Pulmonary artery endothelial cell (primary cell): Measurements from ENCODE around the gene KIF21A. TPM values are rescaled to one million over a fixed set of nuclear protein-coding genes. Genes with fewer than 3 reads are reported as not detected.
"Not testable (repeated sequence)": the region's sequence is repeated elsewhere in the genome, so short reads cannot be mapped to it uniquely, and the experiment has no call there.

Source experiments
- DNase-seq: peaks from one replicate; pipeline ENCODE4 v3.0.0-alpha.2; 2011; ENCODE audit warnings: low read depth, low spot score
- total RNA-seq: library from RNA; depleted of rRNA; stranded (reverse); fragments of >200 nt; gene quantifications from 2 replicates; pipeline ENCODE4 v1.2.3, GENCODE V29; 2014

The KIF21A gene
- total RNA-seq, 1 donor from 2014 or later, result 9.1 TPM

DNA sequence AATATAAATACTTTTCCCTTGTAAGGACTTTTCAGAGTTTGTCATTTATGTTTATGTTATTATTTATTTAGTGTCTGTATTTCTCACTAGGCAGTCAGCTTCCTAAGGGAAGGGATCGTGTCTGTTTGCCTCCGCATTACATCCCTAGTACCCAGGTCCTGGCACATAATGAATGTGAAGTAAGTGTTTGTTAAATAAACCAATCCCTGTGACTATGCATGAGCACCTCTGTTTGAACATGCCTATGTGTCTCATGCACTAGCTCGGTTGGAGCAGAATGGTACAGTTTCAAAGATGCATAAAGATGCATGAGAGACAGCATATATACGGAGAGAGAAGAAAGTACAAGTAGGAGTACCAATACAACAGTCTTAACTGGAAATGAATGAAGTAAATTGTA, 99.3 kb downstream of the KIF21A start:
- no peak for DNase-seq

DNA sequence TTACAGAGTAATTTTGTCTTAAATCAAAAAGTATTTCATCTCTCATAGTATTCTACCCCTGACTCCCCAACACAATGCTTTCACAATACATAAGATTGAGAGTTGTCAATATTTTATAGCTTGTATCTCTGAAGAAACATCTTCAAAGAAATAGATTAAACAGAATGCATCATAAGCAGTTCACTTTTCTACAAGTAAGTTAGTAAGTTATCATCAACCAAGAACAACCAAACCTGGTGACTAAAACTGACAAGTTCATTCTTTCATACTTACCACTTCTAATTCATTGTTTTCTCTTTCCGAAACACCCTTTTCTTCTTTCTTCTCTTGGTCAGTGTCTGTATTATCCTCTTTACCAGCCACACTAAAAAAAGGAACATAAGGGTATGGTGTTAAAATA, 101.2 kb downstream of the KIF21A start:
- no peak for DNase-seq

DNA sequence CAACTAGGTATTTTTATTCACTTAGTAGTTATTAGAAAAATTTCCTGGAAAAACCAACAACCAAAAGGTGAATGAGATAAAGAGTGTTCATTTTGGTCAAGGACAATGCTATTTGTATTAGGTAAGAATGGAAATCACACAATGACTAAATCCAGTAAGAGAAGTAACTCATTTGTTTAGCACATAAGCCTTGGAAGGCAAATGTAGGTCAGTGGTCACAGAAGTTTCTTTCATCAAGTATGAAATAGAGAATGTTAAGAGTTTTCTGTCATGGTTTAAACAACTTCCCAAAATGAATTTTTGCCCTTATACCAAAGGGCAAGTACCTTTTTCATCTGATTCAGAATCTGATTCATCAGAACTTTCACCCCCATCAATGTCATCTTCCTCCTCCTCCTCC, 101.7 kb downstream of the KIF21A start:
- no peak for DNase-seq

DNA sequence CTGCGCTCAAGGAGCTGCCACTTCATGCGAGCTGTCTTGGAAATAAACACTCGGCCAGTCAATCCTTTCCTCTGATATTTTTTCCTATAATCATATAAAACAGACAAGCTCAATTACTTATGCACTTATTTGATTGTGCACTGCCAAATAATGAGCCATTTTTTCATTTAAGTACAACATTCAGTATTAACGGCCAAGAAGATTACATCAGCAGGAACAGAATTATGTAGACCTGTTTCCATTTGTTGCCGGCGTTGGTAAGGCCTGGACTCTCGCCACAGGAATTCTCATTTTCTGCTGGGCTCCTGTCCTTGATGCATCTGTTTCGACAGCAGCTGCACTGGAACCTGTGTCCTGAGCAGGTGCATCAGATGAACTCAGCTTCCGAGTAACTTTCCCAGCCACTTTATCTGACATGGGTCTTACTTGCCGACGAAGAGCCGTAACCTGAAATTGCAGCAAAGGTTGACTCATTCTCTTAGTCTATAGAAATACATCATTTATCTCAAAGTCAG, 110.2 kb downstream of the KIF21A start:
- DNase-seq, result no peak

DNA sequence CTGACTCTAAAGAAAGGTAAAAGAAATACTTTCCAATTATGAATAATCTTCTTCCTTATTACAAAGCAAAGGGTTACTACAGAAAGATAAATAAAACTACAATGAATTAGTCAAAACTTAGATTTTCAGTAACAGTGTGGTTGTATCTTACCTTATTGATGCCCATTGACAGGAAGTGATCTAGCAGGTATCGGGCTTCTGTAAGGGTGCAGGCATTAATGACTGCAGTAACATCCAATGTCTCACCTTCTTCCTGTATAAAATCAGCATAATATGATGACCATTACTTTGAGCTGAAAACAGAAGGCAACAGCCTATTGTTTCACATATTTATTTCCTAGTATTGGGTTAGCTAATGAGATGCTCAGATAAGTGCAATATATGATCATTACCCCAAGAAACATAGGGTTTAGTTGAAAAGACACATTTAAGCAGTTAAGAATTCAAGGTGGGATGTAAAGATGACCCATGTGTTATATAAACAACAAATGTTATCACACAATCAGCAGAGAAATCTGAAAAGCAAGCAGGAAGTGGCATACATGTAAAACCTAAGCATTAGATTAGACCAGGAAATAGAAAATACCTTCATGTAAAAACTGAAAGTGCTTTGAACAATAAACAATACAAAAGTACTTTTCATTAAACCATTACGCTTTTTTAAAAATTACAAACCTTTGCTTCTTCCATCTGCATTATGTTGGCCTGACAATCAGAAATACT, 111.2 kb downstream of the KIF21A start:
- no peak for DNase-seq

DNA sequence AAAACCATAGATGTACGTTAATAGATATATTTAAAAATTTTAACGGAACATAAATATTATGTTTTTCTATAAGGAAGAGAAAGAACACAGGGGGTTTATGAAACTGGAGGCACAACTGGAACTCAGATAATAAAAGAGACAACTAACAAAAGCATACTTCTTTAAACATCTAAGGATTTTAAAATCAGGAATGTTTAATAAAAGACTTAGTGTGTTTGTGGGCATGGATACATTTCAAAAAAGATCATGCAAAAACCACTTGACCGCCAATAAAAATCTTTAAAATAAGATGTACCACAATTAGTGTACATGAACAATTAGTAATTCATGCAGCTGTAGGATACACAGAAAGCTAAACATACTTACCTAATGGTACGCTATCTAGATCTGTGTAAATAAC, 113.0 kb downstream of the KIF21A start:
- DNase-seq, result no peak

DNA sequence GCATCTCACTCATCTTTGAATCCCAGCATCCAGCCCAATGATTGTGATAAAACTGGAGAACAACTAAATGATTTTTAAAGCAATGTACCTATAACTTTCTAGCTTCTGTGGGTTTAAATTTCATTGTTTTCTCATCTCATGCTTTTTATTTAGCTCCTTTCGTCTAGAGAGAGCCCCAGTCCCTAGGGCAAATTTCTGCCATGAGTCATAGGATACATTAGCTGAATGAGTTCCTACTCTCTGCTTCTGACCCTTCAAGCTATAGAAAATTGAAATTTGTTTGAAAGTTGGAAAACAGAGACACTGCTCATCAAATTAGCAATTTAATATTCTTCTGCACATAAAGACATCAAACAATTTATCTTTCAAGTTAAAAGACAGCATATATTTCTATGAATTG, 113.9 kb downstream of the KIF21A start:
- DNase-seq, result no peak

DNA sequence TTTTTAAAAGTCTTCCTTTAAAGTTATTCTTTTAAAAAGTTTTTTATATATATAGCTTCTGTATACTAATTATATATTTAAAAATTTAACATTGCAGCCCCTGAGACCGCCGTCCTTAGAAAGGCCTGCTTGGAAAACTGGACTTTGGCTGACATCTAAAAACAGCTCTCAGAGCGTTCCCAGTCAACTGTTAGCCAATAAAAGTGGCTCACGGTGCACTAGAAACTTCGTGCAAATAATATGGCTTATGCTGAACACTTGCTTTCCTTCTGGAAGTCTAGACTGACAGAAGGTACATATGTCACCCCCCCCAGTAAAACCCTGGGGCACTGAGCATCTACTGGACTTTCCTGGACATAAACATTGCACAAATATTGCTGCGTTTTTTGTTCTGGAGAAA, 115.0 kb downstream of the KIF21A start:
- no peak for DNase-seq

DNA sequence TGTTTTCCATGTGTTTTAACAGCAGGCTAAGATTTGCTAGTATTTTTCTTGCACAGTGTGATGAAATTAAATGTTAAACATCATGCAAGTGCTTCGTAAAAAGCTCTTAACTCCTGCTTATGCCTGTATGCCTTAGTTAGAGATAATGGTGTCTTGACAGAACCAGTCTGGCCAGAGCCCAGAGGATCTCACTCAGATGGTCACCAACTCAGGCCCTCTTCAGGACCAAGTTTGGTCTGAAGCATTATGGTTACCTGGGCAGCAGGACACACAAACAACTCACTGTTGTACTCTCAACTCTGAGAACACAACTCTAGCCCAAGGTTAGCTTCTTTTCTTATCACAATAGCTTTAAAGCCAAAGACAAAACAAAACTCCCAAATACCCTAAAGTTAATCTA, 115.4 kb downstream of the KIF21A start:
- no peak for DNase-seq

DNA sequence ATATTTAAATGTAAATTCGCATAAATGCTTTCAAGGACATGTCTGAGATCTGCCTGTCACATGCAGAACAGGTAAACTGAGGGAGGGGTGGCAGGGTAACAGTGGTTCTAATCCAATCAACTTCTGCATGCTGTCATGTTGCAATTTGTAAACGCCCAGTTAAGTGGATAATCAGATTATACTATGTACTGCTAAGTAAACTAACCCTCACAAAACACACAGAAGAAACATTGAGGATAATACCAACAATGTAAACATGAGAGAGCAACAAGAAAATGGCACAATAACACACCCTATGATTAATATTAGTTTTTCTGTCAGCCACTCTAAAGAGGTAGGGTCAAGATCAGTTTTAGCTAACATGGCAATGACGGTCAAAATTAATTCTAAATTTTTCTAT, 123.7 kb downstream of the KIF21A start:
- DNase-seq, result no peak

DNA sequence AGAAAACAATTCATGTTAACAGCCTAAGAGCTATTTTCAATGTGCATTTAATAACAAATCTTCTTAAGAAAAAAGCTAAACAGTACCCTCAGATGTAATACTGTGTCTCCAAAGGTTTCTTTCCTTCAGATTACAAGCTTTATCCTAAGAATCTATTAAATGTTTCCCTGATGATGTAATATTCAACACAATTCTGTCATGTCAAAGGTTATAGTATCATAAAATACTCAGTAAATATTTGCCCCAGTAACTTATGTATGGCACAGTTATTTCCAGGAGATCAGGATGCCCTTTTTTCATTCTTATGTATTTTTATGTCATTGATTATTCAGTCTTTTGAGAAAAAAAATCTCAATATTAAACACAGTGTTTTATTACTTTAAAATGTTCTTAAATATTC, 128.4 kb downstream of the KIF21A start:
- no peak for DNase-seq

DNA sequence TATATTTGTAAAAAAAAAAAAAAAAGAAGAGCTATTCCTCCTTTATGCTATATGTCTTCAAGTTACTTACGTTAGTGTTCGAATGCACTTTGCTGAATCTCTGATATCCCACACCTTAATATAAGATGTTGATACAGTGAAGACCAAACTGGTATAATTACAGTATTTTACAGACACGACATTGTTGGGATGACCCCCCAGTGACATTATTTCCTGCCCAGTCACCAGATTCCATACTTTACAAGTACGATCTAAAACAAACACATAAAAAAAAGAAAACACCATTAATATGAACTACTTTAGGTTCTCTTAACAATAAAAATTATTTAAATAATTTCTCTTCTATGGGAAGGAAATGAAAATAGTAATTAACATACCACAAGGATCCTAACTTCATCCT, 133.4 kb downstream of the KIF21A start:
- DNase-seq, result no peak

DNA sequence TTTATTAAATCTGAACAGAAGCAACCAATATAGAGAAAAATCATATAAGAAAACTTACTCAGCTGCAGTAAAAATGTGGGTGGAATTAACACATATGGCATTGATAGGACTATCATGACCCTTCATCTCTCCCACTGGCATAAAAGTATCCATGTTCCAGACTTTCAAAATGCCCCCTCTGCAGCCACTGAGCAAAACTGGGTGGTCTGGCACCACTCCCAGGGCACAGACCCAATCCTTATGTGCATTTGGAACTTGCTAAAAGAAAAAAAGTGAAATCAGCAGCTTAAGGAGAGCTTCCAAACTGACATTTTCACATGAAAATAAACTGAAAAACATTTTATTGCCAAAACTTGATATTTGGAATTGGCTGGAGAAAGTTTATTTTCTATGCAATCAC, 141.5 kb downstream of the KIF21A start:
- DNase-seq, result no peak

DNA sequence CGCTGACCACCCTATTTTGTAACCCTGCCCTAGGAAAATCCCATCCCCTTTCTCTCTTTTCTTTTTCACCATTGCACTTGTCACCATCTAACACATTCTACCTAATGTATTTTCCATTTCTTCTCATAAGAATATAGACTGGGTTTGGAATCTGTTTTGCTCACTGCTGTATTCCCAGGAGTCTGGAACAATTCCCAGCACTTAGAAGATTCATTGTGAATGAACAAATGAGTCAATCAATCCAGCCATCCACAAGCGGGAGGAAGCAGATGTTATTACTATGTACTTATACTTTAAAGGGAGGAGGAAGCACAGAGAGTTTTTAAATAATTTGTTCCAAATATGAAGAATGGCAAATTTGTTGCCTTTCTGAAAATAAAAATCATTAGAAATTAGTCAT, 142.1 kb downstream of the KIF21A start:
- DNase-seq, result peak; percentile 48

DNA sequence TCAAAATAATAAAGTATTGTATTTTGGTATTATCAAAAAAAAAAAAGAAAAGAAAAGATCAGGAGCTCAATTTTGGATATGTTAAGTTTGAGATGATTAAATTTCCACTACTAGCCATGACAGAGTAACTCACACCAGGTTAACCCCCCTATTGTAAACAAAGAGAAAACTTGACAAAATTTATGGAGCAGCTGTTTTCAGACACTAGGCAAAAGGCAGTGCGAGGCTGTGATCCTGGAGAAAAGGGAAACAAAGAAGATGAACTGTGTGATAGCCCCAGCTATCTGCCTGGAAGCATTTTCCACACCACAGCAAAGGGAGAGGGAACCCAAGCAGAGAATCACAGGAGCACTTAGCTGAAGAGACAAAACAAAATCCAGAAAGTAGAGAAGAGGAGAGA, 145.0 kb downstream of the KIF21A start:
- no peak for DNase-seq

DNA sequence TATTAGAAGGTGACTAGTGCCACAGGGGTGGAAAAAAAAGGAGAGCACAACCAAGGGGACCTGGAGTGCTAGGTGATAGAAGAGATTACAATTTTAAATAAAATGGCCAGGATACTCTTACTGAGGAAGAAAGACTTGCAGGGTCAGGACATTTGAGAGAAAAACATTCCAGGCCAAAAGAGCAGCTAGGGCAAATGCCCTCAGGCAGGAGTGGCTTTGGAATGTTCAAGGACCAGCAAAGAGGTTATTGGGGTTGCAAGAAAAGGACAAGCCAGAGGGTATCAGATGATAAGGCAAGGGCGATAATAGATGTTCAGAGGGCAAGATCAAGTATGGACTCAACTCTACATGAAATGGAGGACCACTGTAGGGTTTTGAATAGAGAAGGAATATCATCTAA, 146.4 kb downstream of the KIF21A start:
- DNase-seq, result no peak

DNA sequence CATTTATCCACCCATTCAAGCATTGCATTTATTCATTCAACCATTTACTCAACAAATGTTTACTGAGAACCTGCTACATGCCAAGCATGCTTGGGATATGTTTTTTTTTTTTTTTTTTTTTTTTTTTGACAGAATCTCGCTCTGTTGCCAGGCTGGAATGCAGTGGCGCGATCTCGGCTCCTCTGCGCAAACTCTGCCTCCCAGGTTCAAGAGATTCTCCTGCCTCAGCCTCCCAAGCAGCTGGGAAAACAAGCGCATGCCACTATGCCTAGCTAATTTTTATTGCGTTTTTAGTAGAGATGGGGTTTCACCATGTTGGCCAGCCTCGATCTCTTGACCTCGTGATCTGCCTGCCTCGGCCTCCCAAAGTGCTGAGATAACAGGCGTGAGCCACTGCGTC, 147.3 kb downstream of the KIF21A start:
- DNase-seq, result not testable (repeated sequence)

DNA sequence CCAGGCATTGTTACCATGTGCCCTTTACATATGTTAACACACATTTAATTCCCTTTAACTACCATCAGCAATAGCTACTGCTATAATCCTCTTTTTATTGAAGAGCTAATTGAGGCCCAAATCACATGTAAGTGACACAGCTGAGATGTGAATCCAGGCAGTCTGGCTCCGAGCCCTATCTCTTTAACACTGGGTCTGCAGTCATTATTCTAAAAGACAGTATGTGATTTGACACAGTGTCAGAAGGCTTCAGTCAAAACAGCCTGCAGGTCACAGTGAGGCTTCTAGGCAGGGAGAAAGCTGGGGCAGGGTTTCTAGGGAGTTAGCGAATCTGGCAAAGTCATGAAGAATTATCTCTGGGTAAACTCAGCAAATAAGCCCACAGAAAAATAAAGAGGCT, 148.2 kb downstream of the KIF21A start:
- DNase-seq, result no peak

DNA sequence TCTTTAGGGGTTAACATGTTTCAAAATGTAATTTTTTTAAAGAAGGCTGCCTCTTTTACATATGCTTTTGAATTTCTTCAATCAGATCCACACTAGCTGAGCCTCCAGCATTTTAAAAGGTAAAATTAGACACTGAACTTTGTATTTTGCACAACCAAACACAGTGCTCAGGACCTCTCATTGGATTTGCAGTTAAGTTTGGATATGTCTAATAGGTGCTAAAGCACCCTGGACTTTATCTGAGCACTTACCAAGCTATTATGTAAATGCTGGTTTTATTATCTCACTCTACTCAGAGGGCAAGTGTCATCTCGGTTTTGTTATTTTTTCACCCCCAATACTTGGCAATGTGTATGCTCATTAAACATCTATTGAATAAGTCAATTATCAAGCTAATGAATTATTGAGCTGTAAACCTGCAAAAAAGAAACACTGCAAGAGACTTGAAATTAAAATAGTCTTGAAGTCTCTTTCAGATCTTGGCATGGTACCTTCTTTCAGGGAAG, 150.7 kb downstream of the KIF21A start:
- no peak for DNase-seq

DNA sequence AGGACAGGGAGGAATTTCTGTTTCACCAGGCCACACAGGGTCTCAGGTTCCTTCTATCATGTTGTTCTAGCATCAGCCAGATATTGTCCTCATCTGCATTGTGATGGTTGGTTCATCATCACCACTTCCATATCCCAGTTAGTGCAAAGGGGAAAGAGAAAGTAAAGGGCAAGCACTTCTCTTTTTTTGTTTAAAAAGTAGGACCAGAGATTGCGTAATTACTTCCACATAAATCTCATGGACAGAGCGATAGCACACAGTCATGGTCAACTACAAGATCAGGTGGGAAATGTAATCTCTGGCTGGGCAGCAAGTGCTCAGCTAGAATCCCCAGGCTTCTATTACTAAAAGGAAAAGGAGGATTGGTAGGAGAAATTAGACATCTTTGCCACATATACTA, 155.1 kb downstream of the KIF21A start:
- no peak for DNase-seq

DNA sequence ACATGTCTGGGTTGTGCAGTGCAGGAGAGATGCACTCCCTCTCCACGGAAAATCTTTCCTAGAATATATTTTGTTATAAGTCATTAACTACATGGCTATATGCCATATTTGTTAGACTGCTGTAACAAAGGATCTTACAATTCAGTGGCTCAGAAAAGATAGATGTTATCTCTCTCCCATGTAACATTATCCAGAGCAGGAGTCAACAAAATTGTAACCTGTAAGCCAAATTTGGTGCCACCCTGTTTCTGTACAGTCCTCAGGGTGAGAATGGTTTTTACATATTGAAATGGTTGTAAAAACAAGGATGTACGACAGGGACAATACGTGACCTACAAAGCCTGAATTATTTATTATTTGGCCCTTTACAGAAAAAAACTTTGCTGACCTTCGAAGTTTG, 155.5 kb downstream of the KIF21A start:
- no peak for DNase-seq

DNA sequence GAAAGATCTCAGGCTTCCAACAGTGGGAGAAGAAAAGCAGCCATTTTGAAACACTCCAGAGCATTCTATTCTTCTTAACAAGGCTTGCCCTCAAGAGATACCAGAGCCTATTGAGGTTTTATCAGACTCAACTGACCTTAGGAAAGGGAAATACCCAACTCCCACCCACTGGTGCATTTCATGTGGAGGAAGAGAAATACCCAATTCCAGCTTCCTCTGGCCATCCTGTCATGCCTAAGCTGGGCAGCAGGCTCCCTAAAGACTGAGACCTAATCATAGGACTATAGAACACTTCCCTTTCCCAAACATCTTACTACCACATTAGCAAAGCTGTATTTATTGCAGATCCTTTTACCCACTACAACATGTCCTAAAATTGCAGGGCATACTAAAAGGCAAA, 164.5 kb downstream of the KIF21A start:
- DNase-seq, result no peak

DNA sequence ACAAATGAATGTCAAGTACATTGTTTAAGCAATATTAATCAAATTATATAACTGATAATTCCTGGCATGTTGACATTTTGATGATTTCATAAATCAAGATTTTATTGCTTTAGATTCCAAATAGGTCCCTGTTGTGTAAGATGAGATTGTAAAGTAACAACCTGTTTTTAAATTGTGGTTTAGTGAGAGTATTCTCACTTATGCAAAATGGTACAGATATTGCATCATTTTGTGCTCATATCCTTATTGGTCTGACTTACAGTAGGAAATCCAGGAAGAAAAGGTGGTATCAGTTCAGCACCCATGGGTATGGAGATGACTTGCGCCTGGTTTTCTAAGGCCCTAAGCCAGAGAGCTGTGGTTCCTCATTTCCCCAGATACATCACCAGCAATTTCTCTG, 165.5 kb downstream of the KIF21A start:
- DNase-seq, result no peak

DNA sequence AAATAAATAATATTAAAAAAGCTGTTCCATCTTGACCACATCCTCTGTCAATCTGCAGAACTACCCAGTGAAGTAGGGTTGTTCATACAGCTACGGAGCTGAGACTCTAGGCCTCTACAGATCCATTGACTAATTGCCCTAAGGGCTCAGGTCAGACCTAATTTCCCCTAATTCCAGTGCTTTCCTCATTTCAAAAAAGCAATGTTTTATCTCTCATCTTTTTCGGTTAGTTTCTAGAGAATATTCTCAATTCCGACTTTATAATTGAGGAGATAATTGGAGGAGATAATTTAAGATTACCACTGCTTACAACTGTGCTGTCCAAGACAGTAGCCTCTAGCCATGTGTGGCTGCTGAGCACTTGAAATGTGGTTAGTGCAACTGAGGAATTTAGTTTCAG, 167.1 kb downstream of the KIF21A start:
- DNase-seq, result no peak
